Activated CD4-positive, alpha-beta T cell treated with anti-CD3 and anti-CD28 coated beads, Interleukin-2, amount 10 ng/mL, durations not matched to agents 24 days and 14 days (primary cell): Measurements from ENCODE around the gene ERICH2. TPM values are rescaled to one million over a fixed set of nuclear protein-coding genes. Genes with fewer than 3 reads are reported as not detected.
"Not testable (repeated sequence)": the region's sequence is repeated elsewhere in the genome, so short reads cannot be mapped to it uniquely, and the experiment has no call there.

Experiments
- DNase-seq: peaks from one replicate; pipeline ENCODE4 v3.0.0; 2022
- H3K27ac Mint-ChIP-seq: one replicate; pipeline ENCODE4 v1.8.0; 2022; ENCODE audit warnings: mild to moderate bottlenecking, mixed read lengths
- H3K27me3 Mint-ChIP-seq: one replicate; pipeline ENCODE4 v1.8.0; 2022; ENCODE audit warnings: mixed read lengths
- H3K36me3 Mint-ChIP-seq: one replicate; pipeline ENCODE4 v1.8.0; 2022; ENCODE audit warnings: low read depth, mild to moderate bottlenecking, mixed read lengths
- H3K4me1 Mint-ChIP-seq: one replicate; pipeline ENCODE4 v1.8.0; 2021; ENCODE audit warnings: mixed read lengths
- H3K4me3 Mint-ChIP-seq: one replicate; pipeline ENCODE4 v1.8.0; 2022; ENCODE audit warnings: mild to moderate bottlenecking, moderate library complexity, mixed read lengths
- H3K9me3 Mint-ChIP-seq: one replicate; pipeline ENCODE4 v1.8.0; 2021; ENCODE audit warnings: mixed read lengths
- intact Hi-C: fragments of 100-400 bp; cut with micrococcal nuclease; formaldehyde crosslinking; loops from one replicate; pipeline ENCODE4 v1.15.1; 2023
- total RNA-seq: library from RNA; stranded (reverse); gene quantifications from 2 replicates; pipeline ENCODE4 v1.2.3, GENCODE V29; 2022

The ERICH2 gene
- total RNA-seq = not detected in 2 replicates

- no peaks in the 10 kb centered on the region for H3K36me3 Mint-ChIP-seq
- no peaks in the 10 kb centered on the region for H3K9me3 Mint-ChIP-seq
- peak within 1 kb of the TSS; percentile 82 for H3K27ac Mint-ChIP-seq
- peak; percentile 81 for DNase-seq
- peaks cover 28% of the 10 kb centered on the region for H3K27me3 Mint-ChIP-seq
- H3K4me1 Mint-ChIP-seq = peaks cover 5% of the 10 kb centered on the region
- intact Hi-C loops = loop anchor here (2.0 kb wide), 3 partner anchors 47 to 409 kb away; partner anchors contain the start of genes GAD1 and SP5
- peak within 1 kb of the TSS; percentile 85 for H3K4me3 Mint-ChIP-seq
Observed at GRCh38 chr2:170770008-170770605, at the start of gene ERICH2. ERICH2 (plus strand) TSS chr2:170770378; CDS start chr2:170770682, 304 bp downstream.

DNA sequence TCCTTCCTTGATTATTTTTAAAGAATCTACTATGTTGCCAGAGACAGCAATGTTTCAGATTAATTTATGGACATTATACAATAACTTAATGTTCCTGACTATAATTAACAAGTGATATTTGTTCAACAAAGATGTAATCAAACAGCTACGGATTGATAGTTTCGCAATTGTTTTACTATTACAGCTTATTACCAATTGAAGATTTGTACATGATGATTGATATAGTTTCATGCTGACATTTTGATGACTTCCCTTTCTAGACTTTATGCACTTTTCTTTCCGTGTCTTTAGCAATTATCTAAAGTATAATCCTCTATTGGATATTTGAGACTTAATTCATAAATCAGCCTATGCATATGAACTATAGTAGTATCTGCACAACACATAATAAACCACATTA lies 48.5 kb upstream of the ERICH2 start:
- no peak for DNase-seq
- H3K36me3 Mint-ChIP-seq = no peaks in the 10 kb centered on the region
- H3K4me1 Mint-ChIP-seq = peaks cover 6% of the 10 kb centered on the region
- intact Hi-C loops = no loop called here
- H3K27ac Mint-ChIP-seq = no peak overlapping the region
- H3K4me3 Mint-ChIP-seq = no peak overlapping the region
- H3K27me3 Mint-ChIP-seq = peaks cover 46% of the 10 kb centered on the region
- no peaks in the 10 kb centered on the region for H3K9me3 Mint-ChIP-seq

DNA sequence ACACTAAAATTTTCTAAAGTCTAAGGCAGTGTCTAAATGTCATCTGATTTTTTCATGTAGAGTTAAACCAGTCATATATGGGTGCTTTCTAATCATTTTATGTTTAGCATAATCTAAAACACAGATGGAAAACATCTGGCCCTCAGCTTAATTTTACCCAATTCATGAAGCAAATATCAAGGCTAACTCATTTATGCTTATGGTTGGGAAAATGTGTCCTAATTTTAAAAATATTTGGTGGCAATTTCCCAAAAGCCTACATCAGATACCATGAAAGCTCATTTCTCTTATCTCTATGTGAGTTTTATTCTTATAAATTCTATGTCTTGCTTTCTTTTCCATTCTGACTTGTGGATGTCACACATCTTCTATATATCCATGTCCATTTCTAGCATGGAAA lies 47.9 kb upstream of the ERICH2 start:
- Mint-ChIP-seq H3K27me3 (peaks cover 42% of the 10 kb centered on the region), H3K4me3 (no peak overlapping the region)

DNA sequence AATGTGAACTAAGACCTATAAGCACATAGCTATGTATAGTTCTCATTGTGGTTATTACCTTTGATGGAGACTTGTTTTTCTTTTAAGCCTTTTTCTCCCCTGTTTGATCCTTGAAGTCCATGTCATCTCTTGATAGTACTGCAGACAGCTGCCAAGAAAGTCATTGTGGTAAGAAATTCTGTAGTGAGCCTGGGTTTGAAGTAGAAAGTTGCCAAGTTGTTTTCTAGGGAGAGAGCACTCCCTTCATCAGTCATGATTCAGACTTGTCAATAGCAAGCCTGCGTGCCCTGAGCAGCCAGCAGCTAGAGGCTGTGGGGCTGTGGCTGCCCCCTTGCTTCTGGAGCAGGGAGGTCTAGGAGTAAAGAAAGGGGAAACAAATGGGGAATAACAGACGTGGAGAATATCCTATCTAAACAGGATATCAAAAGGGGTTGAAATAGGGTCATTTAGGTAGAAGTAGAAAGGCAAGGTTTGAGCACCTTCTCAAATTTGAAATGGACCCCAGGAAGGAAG lies 46.7 kb upstream of the ERICH2 start:
- no peak overlapping the region for H3K4me3 Mint-ChIP-seq
- intact Hi-C loops = no loop called here
- H3K4me1 Mint-ChIP-seq = no peaks in the 10 kb centered on the region
- H3K27ac Mint-ChIP-seq = no peak overlapping the region
- no peaks in the 10 kb centered on the region for H3K36me3 Mint-ChIP-seq
- peaks cover under 1% of the 10 kb centered on the region for H3K9me3 Mint-ChIP-seq
- DNase-seq = no peak
- peaks cover 39% of the 10 kb centered on the region for H3K27me3 Mint-ChIP-seq

More for the DNA sequence above, 47.9 kb upstream of the ERICH2 start:
- Mint-ChIP-seq H3K4me1 (peaks cover 4% of the 10 kb centered on the region), H3K27ac (no peak overlapping the region), H3K36me3 (no peaks in the 10 kb centered on the region), H3K9me3 (no peaks in the 10 kb centered on the region)
- intact Hi-C loops = no loop called here
- no peak for DNase-seq

DNA sequence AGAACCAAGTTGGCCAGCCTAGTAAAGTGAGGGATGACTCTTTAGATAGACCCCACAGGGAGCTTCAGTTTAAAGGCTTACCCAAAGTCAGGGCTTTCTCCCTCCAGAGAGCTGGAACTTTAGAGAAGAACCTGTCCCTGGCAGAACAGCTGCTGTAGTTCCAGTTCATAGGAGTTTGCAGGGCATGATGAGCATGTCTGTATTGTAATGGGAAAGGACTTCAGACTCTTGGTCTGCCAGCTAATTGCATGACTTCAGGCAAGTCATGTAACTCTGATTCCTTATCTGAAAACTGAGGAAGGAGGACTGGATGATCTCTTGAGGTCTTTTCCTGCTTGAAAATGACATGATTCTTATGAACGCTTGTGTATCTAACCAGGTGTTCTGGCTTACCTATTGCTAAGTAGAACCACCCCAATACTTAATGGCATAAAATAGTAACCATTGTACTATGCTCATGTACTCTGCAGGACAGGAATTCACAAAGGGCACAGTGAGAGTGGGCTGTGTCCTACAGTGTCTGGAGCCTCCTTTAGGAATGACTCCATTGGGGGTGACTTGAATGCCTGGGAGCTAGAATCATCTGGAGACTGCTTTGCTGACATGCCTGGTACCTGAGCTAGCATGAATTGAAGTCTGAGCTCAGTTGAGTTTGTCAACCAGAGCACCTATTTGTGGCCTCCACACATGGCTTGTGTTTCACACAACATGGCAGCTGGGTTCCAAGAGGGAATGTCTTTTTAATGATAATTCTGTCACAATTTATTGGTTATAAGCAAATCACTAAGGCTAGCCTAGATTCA lies 36.2 kb upstream of the ERICH2 start:
- Mint-ChIP-seq H3K4me1 (no peaks in the 10 kb centered on the region), H3K4me3 (no peak overlapping the region), H3K27me3 (peaks cover 22% of the 10 kb centered on the region), H3K27ac (no peak overlapping the region), H3K9me3 (no peaks in the 10 kb centered on the region), H3K36me3 (no peaks in the 10 kb centered on the region)
- DNase-seq = no peak
- intact Hi-C loops = no loop called here

- H3K4me3 Mint-ChIP-seq, intact Hi-C loops: not testable (repeated sequence)
Observed at GRCh38 chr2:170734601-170735000, 35.6 kb upstream of the ERICH2 start.

DNA sequence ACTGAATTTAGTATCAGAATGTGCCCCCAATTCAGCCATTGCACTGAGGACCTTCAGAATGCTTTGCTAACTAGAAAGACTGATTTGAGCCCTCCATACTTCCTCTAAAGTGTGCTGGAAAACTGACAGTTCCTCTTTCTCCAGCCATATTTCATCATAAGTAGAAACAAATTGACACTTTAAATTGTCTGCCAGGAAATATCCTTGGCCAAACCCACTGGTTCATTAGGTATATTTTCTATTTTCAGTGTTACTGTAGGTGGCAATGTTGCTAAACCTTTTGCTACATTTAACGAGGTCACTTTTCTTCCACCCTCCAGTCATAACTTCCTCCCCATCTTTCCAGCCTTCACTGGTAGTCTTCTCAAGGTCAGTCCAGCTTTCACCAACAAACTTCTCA lies 33.5 kb upstream of the ERICH2 start:
- no peaks in the 10 kb centered on the region for H3K9me3 Mint-ChIP-seq
- H3K27ac Mint-ChIP-seq = no peak overlapping the region
- no peak overlapping the region for H3K4me3 Mint-ChIP-seq
- peaks cover 22% of the 10 kb centered on the region for H3K27me3 Mint-ChIP-seq
- H3K36me3 Mint-ChIP-seq = no peaks in the 10 kb centered on the region
- DNase-seq = no peak
- H3K4me1 Mint-ChIP-seq = no peaks in the 10 kb centered on the region
- intact Hi-C loops = no loop called here

More at GRCh38 chr2:170734601-170735000, 35.6 kb upstream of the ERICH2 start:
- H3K4me1 Mint-ChIP-seq, DNase-seq, H3K27ac Mint-ChIP-seq, H3K9me3 Mint-ChIP-seq, H3K36me3 Mint-ChIP-seq: not testable (repeated sequence)
- peaks cover 23% of the 10 kb centered on the region for H3K27me3 Mint-ChIP-seq

GRCh38 chr2:170737406-170737805 lies 32.8 kb upstream of the ERICH2 start:
- no peaks in the 10 kb centered on the region for H3K4me1 Mint-ChIP-seq
- intact Hi-C loops = no loop called here
- H3K9me3 Mint-ChIP-seq = no peaks in the 10 kb centered on the region
- H3K36me3 Mint-ChIP-seq = no peaks in the 10 kb centered on the region
- H3K27ac Mint-ChIP-seq = no peak overlapping the region
- no peak for DNase-seq
- H3K4me3 Mint-ChIP-seq = no peak overlapping the region
- peaks cover 21% of the 10 kb centered on the region for H3K27me3 Mint-ChIP-seq

- no peaks in the 10 kb centered on the region for H3K36me3 Mint-ChIP-seq
- H3K4me3 Mint-ChIP-seq = no peak overlapping the region
- peaks cover 18% of the 10 kb centered on the region for H3K27me3 Mint-ChIP-seq
- no peaks in the 10 kb centered on the region for H3K4me1 Mint-ChIP-seq
- intact Hi-C loops = no loop called here
- H3K27ac Mint-ChIP-seq = no peak overlapping the region
- no peaks in the 10 kb centered on the region for H3K9me3 Mint-ChIP-seq
- DNase-seq = no peak
Observed at GRCh38 chr2:170737821-170738220, 32.4 kb upstream of the ERICH2 start.

DNA sequence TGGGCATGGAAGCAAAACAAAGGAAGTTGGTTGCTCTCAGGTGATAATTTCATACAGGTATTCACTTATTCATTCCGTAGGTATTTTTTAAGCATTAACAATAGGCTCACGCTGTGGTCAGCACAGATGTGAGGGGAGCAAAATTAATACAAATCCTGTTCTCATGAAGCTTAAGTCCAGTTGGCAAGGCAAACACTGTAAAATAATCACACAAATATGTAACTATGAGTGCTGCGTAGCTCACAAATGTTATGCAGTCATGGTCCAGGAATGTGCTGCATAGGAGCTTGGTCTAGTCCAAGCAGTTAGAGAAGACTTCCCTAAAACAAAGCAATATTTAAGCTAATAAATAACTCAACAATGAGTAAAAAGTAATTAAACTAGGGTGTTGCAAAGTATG lies 31.1 kb upstream of the ERICH2 start:
- intact Hi-C loops = no loop called here
- H3K4me3 Mint-ChIP-seq = no peak overlapping the region
- DNase-seq = no peak
- H3K4me1 Mint-ChIP-seq = no peaks in the 10 kb centered on the region
- no peaks in the 10 kb centered on the region for H3K9me3 Mint-ChIP-seq
- H3K36me3 Mint-ChIP-seq = no peaks in the 10 kb centered on the region
- H3K27ac Mint-ChIP-seq = no peak overlapping the region
- peaks cover 14% of the 10 kb centered on the region for H3K27me3 Mint-ChIP-seq

- peaks cover 16% of the 10 kb centered on the region for H3K27me3 Mint-ChIP-seq
- H3K27ac Mint-ChIP-seq = no peak overlapping the region
- no peak for DNase-seq
- no peak overlapping the region for H3K4me3 Mint-ChIP-seq
- no peaks in the 10 kb centered on the region for H3K36me3 Mint-ChIP-seq
- intact Hi-C loops = no loop called here
- no peaks in the 10 kb centered on the region for H3K4me1 Mint-ChIP-seq
- no peaks in the 10 kb centered on the region for H3K9me3 Mint-ChIP-seq
Observed at GRCh38 chr2:170739507-170740046, 30.6 kb upstream of the ERICH2 start.

DNA sequence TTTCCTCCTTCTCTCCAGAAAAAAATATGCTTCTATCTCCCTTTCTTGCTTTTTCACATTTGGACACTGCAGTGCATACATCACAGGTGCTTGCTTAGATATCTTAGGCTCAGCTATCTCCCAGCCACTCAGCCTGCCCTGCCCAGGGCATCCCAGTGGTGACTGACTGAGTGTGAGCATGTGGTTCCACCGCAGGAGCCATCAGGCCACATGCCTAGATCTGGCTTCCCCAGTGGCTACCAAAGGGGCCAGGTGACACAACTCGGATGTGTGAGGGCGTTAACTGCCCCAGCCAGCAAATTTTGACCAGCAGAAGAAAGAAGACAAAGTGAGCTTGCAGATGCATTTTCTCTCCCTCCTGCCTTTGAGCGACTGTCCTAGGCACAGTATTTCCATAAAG lies 29.5 kb upstream of the ERICH2 start:
- no peaks in the 10 kb centered on the region for H3K4me1 Mint-ChIP-seq
- no peaks in the 10 kb centered on the region for H3K9me3 Mint-ChIP-seq
- H3K27me3 Mint-ChIP-seq = peaks cover 18% of the 10 kb centered on the region
- intact Hi-C loops = no loop called here
- H3K4me3 Mint-ChIP-seq = no peak overlapping the region
- no peak overlapping the region for H3K27ac Mint-ChIP-seq
- H3K36me3 Mint-ChIP-seq = no peaks in the 10 kb centered on the region
- DNase-seq = no peak

GRCh38 chr2:170742000-170742399 lies 28.2 kb upstream of the ERICH2 start:
- Mint-ChIP-seq H3K27ac (no peak overlapping the region), H3K9me3 (no peaks in the 10 kb centered on the region), H3K4me1 (no peaks in the 10 kb centered on the region), H3K36me3 (no peaks in the 10 kb centered on the region), H3K27me3 (peaks cover 13% of the 10 kb centered on the region), H3K4me3 (no peak overlapping the region)
- DNase-seq = no peak
- intact Hi-C loops = no loop called here

- H3K4me3 Mint-ChIP-seq = no peak overlapping the region
- DNase-seq = no peak
- no peaks in the 10 kb centered on the region for H3K36me3 Mint-ChIP-seq
- peaks cover 17% of the 10 kb centered on the region for H3K27me3 Mint-ChIP-seq
- H3K27ac Mint-ChIP-seq = no peak overlapping the region
- no peaks in the 10 kb centered on the region for H3K4me1 Mint-ChIP-seq
- intact Hi-C loops = no loop called here
- no peaks in the 10 kb centered on the region for H3K9me3 Mint-ChIP-seq
Observed at GRCh38 chr2:170742896-170743529, 27.2 kb upstream of the ERICH2 start.
